ENCODE data around the gene RARB.

The RARB gene

DNA sequence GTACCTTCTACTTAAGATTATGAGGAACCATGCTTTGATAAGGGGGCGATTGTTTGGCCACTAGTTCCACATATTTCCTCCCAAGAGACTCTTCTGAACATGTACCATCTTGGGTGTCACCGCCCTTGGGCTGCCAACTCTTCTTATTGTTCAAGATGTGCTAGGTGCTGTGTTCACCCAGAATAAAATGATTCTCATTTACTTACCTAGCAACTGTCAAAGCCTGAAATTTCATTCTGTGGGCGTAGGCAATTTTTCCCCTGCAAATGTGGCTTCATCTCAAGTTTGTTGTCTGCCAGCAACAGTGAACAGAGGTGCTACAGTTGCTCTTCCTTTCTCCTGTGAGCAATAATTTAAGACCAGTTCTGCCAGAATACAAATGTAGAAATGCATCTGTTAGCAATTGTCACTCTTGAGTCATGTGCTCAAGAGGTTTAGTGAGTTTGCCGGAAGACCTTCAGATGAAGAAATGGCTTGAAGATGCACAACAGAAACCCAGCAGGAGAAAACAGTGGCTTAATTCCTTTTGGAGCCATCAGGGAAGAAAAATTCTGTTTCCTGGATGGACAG, 41.3 kb upstream of the RARB start:
- no peak overlapping the region for H3K27ac ChIP-seq
- no peak for TF ChIP-seq ZFX (IDR thresholded peaks at IDR 0.05; ENCODE audit: borderline replicate concordance)
- no peak for TF ChIP-seq CTCF (IDR thresholded peaks at IDR 0.05)

DNA sequence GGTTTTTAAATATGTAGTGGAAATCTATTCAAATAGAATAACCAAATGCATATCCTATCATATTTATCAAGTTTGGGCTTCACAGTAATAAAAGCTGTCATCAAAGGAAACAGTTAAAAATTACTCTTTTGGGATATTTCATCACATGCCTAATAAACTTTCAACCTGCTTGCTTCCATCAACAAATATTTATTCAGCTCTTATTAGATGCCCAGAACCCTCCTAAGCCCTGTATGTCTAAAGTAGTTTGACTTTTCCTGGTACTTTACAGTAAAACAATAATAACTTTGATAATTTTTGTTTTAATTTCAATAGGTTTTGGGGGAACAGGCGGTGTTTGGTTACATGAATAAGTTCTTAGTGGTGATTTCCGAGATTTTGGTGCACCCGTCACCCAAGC, 37.5 kb upstream of the RARB start:
- H3K27ac ChIP-seq: no peak overlapping the region
- TF ChIP-seq CTCF (IDR thresholded peaks at IDR 0.05) (no peak), ZFX (IDR thresholded peaks at IDR 0.05; ENCODE audit: borderline replicate concordance) (no peak)

- no peak overlapping the region for H3K27ac ChIP-seq
- no peak for TF ChIP-seq CTCF (IDR thresholded peaks at IDR 0.05)
- no peak for TF ChIP-seq ZFX (IDR thresholded peaks at IDR 0.05; ENCODE audit: borderline replicate concordance)
Observed at GRCh38 chr3:25396251-25396650, 31.8 kb upstream of the RARB start.

- TF ChIP-seq CTCF (IDR thresholded peaks at IDR 0.05) (no peak), ZFX (IDR thresholded peaks at IDR 0.05; ENCODE audit: borderline replicate concordance) (no peak)
- no peak overlapping the region for H3K27ac ChIP-seq
Observed at GRCh38 chr3:25396686-25397085, 31.4 kb upstream of the RARB start.

GRCh38 chr3:25397150-25397549, 30.9 kb upstream of the RARB start:
- no peak overlapping the region for H3K27ac ChIP-seq

DNA sequence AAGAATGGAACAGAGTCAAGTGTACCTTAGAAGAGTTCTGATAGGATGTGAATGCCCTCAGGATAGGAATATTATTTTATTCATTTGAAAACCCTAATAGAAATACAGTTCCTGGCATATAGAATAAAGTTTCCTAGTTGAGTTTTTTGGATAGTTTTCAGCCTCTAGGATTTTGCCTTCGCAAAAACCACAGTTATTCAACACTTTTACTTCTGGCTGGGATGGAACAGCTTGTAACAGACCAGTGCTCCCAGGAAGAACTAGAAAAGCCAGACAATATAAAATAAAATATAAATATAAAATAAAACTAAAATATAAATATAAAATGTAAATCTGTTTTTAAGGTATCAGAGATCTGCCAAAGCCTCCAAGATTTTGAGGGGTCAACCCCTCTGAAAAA, 27.5 kb upstream of the RARB start:
- TF ChIP-seq ZFX (IDR thresholded peaks at IDR 0.05; ENCODE audit: borderline replicate concordance) (no peak), CTCF (IDR thresholded peaks at IDR 0.05) (no peak)
- H3K27ac ChIP-seq: no peak overlapping the region

More at GRCh38 chr3:25397150-25397549, 30.9 kb upstream of the RARB start:
- TF ChIP-seq CTCF (IDR thresholded peaks at IDR 0.05) (no peak), ZFX (IDR thresholded peaks at IDR 0.05; ENCODE audit: borderline replicate concordance) (no peak)

- TF ChIP-seq ZFX (IDR thresholded peaks at IDR 0.05; ENCODE audit: borderline replicate concordance) (no peak), CTCF (IDR thresholded peaks at IDR 0.05) (no peak)
- no peak overlapping the region for H3K27ac ChIP-seq
Observed at GRCh38 chr3:25403968-25404367, 24.1 kb upstream of the RARB start.

All from 22Rv1 (cell line).